Adrenal gland (tissue), 12 donors: ENCODE measurements around the gene OSGIN1. TPM values are rescaled to one million over a fixed set of nuclear protein-coding genes. Genes with fewer than 3 reads are reported as not detected.

Source experiments
- DNase-seq, 7 donors: peaks; one replicate each; pipeline ENCODE4 v3.0.0-alpha.2; 2019 to 2020
- H3K27ac ChIP-seq, 5 donors: fragments of 200-600 bp; sonication (generic) in 4 of 5; 1 replicate in 3 of 5; 2 replicates in 2 of 5; pipeline versions ENCODE4 v1.5.1 to v1.8.0; 2016 to 2020; ENCODE audit warnings: mild to moderate bottlenecking in 1 of 5
- H3K27me3 ChIP-seq: fragments of 200-600 bp; 2 replicates; pipeline ENCODE4 v1.8.0; 2021
- H3K36me3 ChIP-seq, 2 donors: fragments of 200-600 bp; replicated peaks in 1 of 2; 1 replicate in 1 of 2; 2 replicates in 1 of 2; pipeline versions ENCODE4 v1.5.1 to v1.8.0; 2018 to 2022
- H3K4me1 ChIP-seq, 2 donors: fragments of 200-600 bp; replicated peaks in 1 of 2; 1 replicate in 1 of 2; 2 replicates in 1 of 2; pipeline versions ENCODE4 v1.5.1 to v1.8.0; 2018 to 2021
- H3K4me3 ChIP-seq, 4 donors: fragments of 200-600 bp; sonication (generic) in 3 of 4; one replicate each; pipeline ENCODE4 v1.5.1; 2016 to 2018
- H3K9me3 ChIP-seq, 3 donors: fragments of 200-600 bp; sonication (generic) in 1 of 3; replicated peaks in 1 of 3; 1 replicate in 2 of 3; 2 replicates in 1 of 3; pipeline versions ENCODE4 v1.5.1 to v1.8.0; 2016 to 2021
- POLR2A ChIP-seq, 2 donors: fragments of 450-650 bp; IDR thresholded peaks; one replicate each; pipeline ENCODE4 v1.6.1; 2017; ENCODE audit warnings: antibody characterized with exemption in 2 of 2, mild to moderate bottlenecking in 2 of 2, moderate library complexity in 1 of 2
- WGBS, 4 donors: extraction: QIAGEN DNeasy Blood & Tissue Kit in 2 of 4; methylation state at CpG; one replicate each; pipeline versions ENCODE4 v1.1.5 to v1.1.7; 2013 to 2017; 5-methylcytosine and 5-hydroxymethylcytosine counted together
- intact Hi-C, 2 donors: fragments of 100-400 bp; cut with DNase I; formaldehyde crosslinking; loops; one replicate each; pipeline versions ENCODE4 v1.14.1 to v1.15.0; 2022 to 2023
- polyA plus RNA-seq, 3 donors: library from polyadenylated mRNA; stranded (reverse); fragments of 200-250 nt in 2 of 3; fragments of 350-450 nt in 1 of 3; fragmentation: Illumina TruSeq in 1 of 3; extraction: RNeasy Lipid Tissue Mini Kit (QIAGEN cat#74804) in 1 of 3; gene quantifications; one replicate each; pipeline ENCODE4 v1.2.3, GENCODE V29; 2013 to 2014
- total RNA-seq, 9 donors: library from RNA; depleted of rRNA in 4 of 9; stranded (reverse); fragments of >200 nt in 4 of 9; fragments of 120-200 nt in 1 of 9; fragmentation: NEBNext Ultra II Directional in 1 of 9; extraction: Animal tissue kit (Norgen Biotek cat#: 25700) in 1 of 9; gene quantifications; one replicate each; pipeline versions ENCODE4 v1.1.0 to v1.2.4, GENCODE V29; 2013 to 2023
- TF ChIP-seq, protein P1 (sequence below), 6 experiments: fragments of 450-650 bp in 4 of 6; fragments of 200-600 bp in 2 of 6; sonication (generic) in 1 of 6; IDR thresholded peaks; 1 replicate in 5 of 6; 2 replicates in 1 of 6; pipeline versions ENCODE4 v1.5.1 to v1.8.0; 2016 to 2021; ENCODE audit warnings: antibody characterized with exemption in 6 of 6, mild to moderate bottlenecking in 2 of 6, moderate library complexity in 1 of 6
- donor health status: healthy with polysubstance abuse.
- donor health status: Bipolar disorder and iron deficiency.
- donor health status: DM: yes; HTN: yes; CAD: no.
- donor health status: DM: no; HTN: no; CAD: no.
- donor health status: DM: no; HTN: no; CAD: no.
- donor health status: DM: yes; HTN: yes; CAD: no.

The OSGIN1 gene
- total and polyA plus RNA-seq, 12 donors: 16.1 to 64.9 (median 19.3) TPM

DNA sequence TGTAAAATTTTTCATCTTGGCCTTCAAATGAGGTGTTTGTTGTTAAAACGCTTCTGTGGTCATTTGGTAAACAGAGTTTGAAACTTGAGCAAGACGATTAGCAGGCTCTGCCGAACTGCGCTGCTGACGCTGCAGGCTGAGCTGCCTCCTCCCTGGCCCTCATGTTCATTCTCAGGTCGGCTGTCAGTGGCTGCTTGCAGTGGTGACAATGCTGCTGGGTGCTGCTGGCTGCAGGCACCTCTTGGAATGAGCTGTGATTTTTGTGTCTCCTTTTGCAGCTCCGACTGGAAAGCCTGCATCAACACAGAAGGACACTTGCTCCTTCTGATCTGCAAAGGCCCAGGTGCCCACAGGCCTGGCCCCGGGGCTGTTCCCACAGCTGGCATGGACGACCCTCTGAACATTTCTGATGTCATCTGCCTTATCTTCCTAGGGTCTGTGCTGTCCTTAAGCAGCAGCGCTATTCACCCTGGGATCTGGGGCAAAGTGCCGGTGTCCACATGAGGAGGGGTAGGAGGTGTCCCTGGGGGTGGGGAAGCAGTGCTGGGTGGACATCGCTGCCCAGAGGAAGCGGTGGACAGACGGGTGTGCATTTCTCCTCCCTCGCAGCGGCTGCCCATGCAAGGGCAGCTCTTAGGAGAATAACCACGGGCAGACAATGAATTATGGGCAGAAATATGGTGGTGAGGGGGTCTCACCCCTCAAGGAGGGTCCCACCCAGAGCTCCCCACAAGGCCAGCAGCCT is 23.1 kb upstream of the OSGIN1 start:
- H3K9me3 ChIP-seq: no peaks in the 10 kb centered on the region
- H3K36me3 ChIP-seq: no peaks in the 10 kb centered on the region
- 72 to 80% (median 77%) methylated on average over 7 to 17 of the region's 17 CpGs for WGBS, 4 donors
- no peak for DNase-seq
- intact Hi-C loops: loop anchor here in 1 of 2 donors (5.0 to 10.0 kb wide), 2 partner anchors 37 to 125 kb away; partner anchors contain the start of gene NECAB2
- TF ChIP-seq POLR2A (IDR thresholded peaks at IDR 0.05): no peak
- TF ChIP-seq, protein P1, sequence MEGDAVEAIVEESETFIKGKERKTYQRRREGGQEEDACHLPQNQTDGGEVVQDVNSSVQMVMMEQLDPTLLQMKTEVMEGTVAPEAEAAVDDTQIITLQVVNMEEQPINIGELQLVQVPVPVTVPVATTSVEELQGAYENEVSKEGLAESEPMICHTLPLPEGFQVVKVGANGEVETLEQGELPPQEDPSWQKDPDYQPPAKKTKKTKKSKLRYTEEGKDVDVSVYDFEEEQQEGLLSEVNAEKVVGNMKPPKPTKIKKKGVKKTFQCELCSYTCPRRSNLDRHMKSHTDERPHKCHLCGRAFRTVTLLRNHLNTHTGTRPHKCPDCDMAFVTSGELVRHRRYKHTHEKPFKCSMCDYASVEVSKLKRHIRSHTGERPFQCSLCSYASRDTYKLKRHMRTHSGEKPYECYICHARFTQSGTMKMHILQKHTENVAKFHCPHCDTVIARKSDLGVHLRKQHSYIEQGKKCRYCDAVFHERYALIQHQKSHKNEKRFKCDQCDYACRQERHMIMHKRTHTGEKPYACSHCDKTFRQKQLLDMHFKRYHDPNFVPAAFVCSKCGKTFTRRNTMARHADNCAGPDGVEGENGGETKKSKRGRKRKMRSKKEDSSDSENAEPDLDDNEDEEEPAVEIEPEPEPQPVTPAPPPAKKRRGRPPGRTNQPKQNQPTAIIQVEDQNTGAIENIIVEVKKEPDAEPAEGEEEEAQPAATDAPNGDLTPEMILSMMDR (IDR thresholded peaks at IDR 0.05): no peak
- no peaks in the 10 kb centered on the region for H3K27me3 ChIP-seq
- H3K27ac ChIP-seq: no peak overlapping the region
- peaks cover 9 to 10% of the 10 kb centered on the region in 2 donors for H3K4me1 ChIP-seq
- no peak overlapping the region for H3K4me3 ChIP-seq

GRCh38 chr16:83930730-83931500 is 22.1 kb upstream of the OSGIN1 start:
- DNase-seq: no peak
- 76 to 90% (median 87%) methylated on average over 4 to 22 of the region's 22 CpGs for WGBS, 4 donors
- no peak overlapping the region for H3K4me3 ChIP-seq
- no peak overlapping the region for H3K27ac ChIP-seq
- H3K4me1 ChIP-seq: peaks cover 9 to 10% of the 10 kb centered on the region in 2 donors
- H3K9me3 ChIP-seq: no peaks in the 10 kb centered on the region
- no peaks in the 10 kb centered on the region for H3K27me3 ChIP-seq
- no peaks in the 10 kb centered on the region for H3K36me3 ChIP-seq
- no peak for TF ChIP-seq POLR2A (IDR thresholded peaks at IDR 0.05)
- TF ChIP-seq, protein P1 (IDR thresholded peaks at IDR 0.05): no peak
- intact Hi-C loops: no loop called here

DNA sequence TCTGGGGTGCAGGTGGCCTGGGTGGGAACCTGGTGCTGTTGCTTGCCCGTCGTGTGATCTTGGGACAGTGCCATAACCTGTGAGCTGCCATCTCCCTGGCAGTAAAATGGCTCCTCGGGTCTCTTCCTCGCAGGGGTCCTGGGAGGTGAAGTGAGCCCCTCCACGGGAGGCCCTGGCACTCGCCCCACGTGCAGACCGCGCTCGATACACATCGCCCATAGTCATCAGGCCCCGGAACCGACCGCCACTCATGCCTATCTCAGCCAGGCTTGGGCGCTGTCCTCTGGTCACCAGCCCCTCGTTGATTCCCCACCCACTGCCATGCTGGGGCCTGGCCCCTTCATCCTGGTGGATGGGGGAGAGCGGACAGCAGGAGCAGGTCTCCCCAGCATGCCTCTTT is 21.5 kb upstream of the OSGIN1 start:
- DNase-seq: no peak

DNA sequence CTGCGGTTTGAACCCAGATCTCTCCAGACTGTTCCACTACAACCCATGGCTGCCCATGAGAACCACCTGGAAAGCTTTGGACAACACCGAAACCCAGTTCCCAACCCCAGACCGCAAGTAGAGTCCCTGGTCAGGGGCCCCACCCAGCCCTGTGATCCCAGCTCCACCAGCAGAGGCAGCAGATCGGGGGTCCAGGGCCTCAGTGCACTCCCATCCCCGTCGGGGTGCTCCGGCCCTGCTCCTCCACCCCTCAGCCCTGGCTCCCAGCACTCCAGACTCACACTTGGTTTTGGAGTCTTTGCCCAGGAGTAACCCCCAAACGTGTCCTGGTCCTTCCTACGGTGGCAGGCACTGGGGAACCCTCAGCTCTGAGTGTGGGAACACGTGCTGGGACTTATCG is 20.7 kb upstream of the OSGIN1 start:
- WGBS, 4 donors: 90 to 93% (median 91%) methylated on average over 10 to 11 of the region's 11 CpGs
- H3K27ac ChIP-seq: no peak overlapping the region
- intact Hi-C loops: no loop called here
- no peaks in the 10 kb centered on the region for H3K36me3 ChIP-seq
- H3K4me1 ChIP-seq: peaks cover 5 to 7% of the 10 kb centered on the region in 2 donors
- H3K9me3 ChIP-seq: no peaks in the 10 kb centered on the region
- no peak for DNase-seq
- no peaks in the 10 kb centered on the region for H3K27me3 ChIP-seq
- H3K4me3 ChIP-seq: no peak overlapping the region
- TF ChIP-seq POLR2A (IDR thresholded peaks at IDR 0.05): no peak
- TF ChIP-seq, protein P1 (IDR thresholded peaks at IDR 0.05): no peak

More for the DNA sequence above, 21.5 kb upstream of the OSGIN1 start:
- intact Hi-C loops: no loop called here
- no peaks in the 10 kb centered on the region for H3K27me3 ChIP-seq
- H3K9me3 ChIP-seq: no peaks in the 10 kb centered on the region
- 84 to 91% (median 89%) methylated on average over 5 to 17 of the region's 17 CpGs for WGBS, 4 donors
- H3K4me1 ChIP-seq: peaks cover 9 to 10% of the 10 kb centered on the region in 2 donors
- H3K27ac ChIP-seq: no peak overlapping the region
- TF ChIP-seq POLR2A (IDR thresholded peaks at IDR 0.05): no peak
- H3K4me3 ChIP-seq: no peak overlapping the region
- no peaks in the 10 kb centered on the region for H3K36me3 ChIP-seq
